ENCODE measurements around the gene BPIFB1.

DNA sequence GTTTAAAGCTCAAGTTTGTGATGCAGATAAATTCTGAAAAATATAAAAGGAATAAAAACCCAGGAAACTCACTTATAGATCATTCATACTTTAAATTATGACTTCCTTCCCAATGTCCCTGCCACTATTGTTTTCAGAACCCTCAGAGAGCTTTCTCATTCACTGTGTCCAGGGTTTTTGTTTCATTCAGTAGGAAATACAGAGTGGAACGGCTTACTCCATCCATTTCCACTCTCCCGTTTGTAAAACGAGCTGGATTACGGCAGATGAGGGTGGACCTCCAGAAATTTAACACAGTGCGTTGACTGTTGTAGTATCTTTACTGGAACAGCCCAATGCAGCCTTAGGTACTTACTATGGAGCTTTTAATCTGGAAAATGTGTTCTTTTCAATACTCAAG lies 23.6 kb upstream of the BPIFB1 start:
- TF ChIP-seq EP300 (IDR thresholded peaks at IDR 0.05) (no peak), POLR2AphosphoS5 (IDR thresholded peaks at IDR 0.05) (no peak), POLR2A (IDR thresholded peaks at IDR 0.05) (no peak)
- TF ChIP-seq, protein P1, sequence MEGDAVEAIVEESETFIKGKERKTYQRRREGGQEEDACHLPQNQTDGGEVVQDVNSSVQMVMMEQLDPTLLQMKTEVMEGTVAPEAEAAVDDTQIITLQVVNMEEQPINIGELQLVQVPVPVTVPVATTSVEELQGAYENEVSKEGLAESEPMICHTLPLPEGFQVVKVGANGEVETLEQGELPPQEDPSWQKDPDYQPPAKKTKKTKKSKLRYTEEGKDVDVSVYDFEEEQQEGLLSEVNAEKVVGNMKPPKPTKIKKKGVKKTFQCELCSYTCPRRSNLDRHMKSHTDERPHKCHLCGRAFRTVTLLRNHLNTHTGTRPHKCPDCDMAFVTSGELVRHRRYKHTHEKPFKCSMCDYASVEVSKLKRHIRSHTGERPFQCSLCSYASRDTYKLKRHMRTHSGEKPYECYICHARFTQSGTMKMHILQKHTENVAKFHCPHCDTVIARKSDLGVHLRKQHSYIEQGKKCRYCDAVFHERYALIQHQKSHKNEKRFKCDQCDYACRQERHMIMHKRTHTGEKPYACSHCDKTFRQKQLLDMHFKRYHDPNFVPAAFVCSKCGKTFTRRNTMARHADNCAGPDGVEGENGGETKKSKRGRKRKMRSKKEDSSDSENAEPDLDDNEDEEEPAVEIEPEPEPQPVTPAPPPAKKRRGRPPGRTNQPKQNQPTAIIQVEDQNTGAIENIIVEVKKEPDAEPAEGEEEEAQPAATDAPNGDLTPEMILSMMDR (IDR thresholded peaks at IDR 0.05): no peak

All from suprapubic skin (tissue), 4 donors.